HCT116 (cell line): ENCODE data around the gene DDN. TPM values are rescaled to one million over a fixed set of nuclear protein-coding genes. Genes with fewer than 3 reads are reported as not detected.

Source experiments
- ATAC-seq: fragments of 200-7000 bp; cut with Tn5 transposase; 2 replicates; pipeline ENCODE4 v1.9.1; 2020; ENCODE audit warnings: mild to moderate bottlenecking, moderate library complexity
- BruUV-seq: library from RNA; stranded (reverse); fragments of 400-500 nt; replicated peaks from 2 replicates; lab custom pipeline; 2021; lab: Mats Ljungman, UMichigan
- CTCF ChIA-PET: fragments of 300-600 bp; sonication (Branson Sonifier 250); formaldehyde crosslinking; loops from one replicate; lab custom pipeline; 2021; ENCODE audit warnings: antibody characterized with exemption; lab: Charles Lee
- POLR2A ChIA-PET: fragments of 300-600, 350-600 bp; sonication (Branson Sonifier 250); formaldehyde crosslinking; loops from one replicate; lab custom pipeline; 2021; ENCODE audit warnings: antibody characterized with exemption; lab: Charles Lee
- RAD21 ChIA-PET, 2 experiments: fragments of 300-600 bp; sonication (Branson Sonifier 250); formaldehyde crosslinking; loops; one replicate each; lab custom pipeline; 2023; ENCODE audit warnings: low total read pairs in 2 of 2; ENCODE audit not compliant: uncharacterized antibody in 2 of 2, unreplicated experiment in 2 of 2, low non-redundant PET in 1 of 2; lab: Charles Lee
- DNase-seq: peaks from one replicate; pipeline ENCODE4 v3.0.0-alpha.2; 2010; ENCODE audit warnings: low read depth, low spot score
- H2AFZ ChIP-seq: fragments of 200-600 bp; shearing (Covaris generic), sonication (generic); 2 replicates; pipeline ENCODE4 v1.6.1; 2017; ENCODE audit warnings: low read depth, mixed run types, mixed read lengths, antibody characterized with exemption, low read length; ENCODE audit not compliant: poor library complexity, severe bottlenecking
- H3K27ac ChIP-seq: 2 replicates; pipeline ENCODE4 v1.5.1; 2012; ENCODE audit warnings: low read depth, low read length
- H3K27me3 ChIP-seq: fragments of 200-600 bp; sonication (generic); 2 replicates; pipeline ENCODE4 v1.6.1; 2016; ENCODE audit warnings: mixed run types, low read length, mixed read lengths; ENCODE audit not compliant: insufficient read depth
- H3K36me3 ChIP-seq, 2 experiments: fragments of 200-500 bp in 1 of 2; fragments of 200-600 bp in 1 of 2; sonication (Bioruptor generic) in 1 of 2; sonication (generic) in 1 of 2; 2 replicates each; pipeline versions ENCODE4 v1.5.1 to v1.6.1; 2014 to 2016; ENCODE audit warnings: low read length in 2 of 2, inconsistent platforms in 1 of 2, mixed read lengths in 1 of 2, mixed run types in 1 of 2; ENCODE audit not compliant: insufficient read depth in 2 of 2, control insufficient read depth in 1 of 2
- H3K4me1 ChIP-seq, 2 experiments: fragments of 200-600 bp in 1 of 2; sonication (generic) in 1 of 2; 2 replicates each; pipeline versions ENCODE4 v1.5.1 to v1.6.1; 2012 to 2017; ENCODE audit warnings: low read length in 2 of 2, inconsistent platforms in 1 of 2, mild to moderate bottlenecking in 1 of 2, mixed read lengths in 1 of 2, mixed run types in 1 of 2, moderate library complexity in 1 of 2; ENCODE audit not compliant: insufficient read depth in 2 of 2, control insufficient read depth in 1 of 2
- H3K4me2 ChIP-seq: fragments of 200-600 bp; sonication (generic); 2 replicates; pipeline ENCODE4 v1.6.1; 2017; ENCODE audit warnings: mixed run types, low read length, mixed read lengths
- H3K4me3 ChIP-seq, 2 experiments: fragments of 200-600 bp in 1 of 2; sonication (generic) in 1 of 2; replicated peaks in 1 of 2; 2 replicates each; pipeline ENCODE4 v1.5.1; 2011 to 2016; ENCODE audit warnings: low read length in 2 of 2, control low read depth in 1 of 2, low read depth in 1 of 2, mild to moderate bottlenecking in 1 of 2, mixed read lengths in 1 of 2, mixed run types in 1 of 2
- H3K79me2 ChIP-seq: fragments of 200-600 bp; sonication (generic); 2 replicates; pipeline ENCODE4 v1.6.1; 2017; ENCODE audit warnings: mild to moderate bottlenecking, mixed run types, low read length, moderate library complexity, mixed read lengths; ENCODE audit not compliant: insufficient read depth
- H3K9ac ChIP-seq: fragments of 200-600 bp; sonication (generic); 2 replicates; pipeline ENCODE4 v1.6.1; 2016; ENCODE audit warnings: low read length, mixed read lengths
- H3K9me2 ChIP-seq: fragments of 200-600 bp; sonication (generic), shearing (Covaris generic); 2 replicates; pipeline ENCODE4 v1.6.1; 2017; ENCODE audit warnings: mixed run types, mild to moderate bottlenecking, moderate library complexity; ENCODE audit not compliant: insufficient read depth
- H3K9me3 ChIP-seq, 2 experiments: fragments of 200-500 bp in 1 of 2; fragments of 200-600 bp in 1 of 2; sonication (Bioruptor generic) in 1 of 2; sonication (generic) in 1 of 2; 2 replicates each; pipeline ENCODE4 v1.6.1; 2014 to 2017; ENCODE audit warnings: low read length in 2 of 2, mixed read lengths in 2 of 2, inconsistent platforms in 1 of 2, low read depth in 1 of 2, mild to moderate bottlenecking in 1 of 2, mixed run types in 1 of 2, moderate library complexity in 1 of 2; ENCODE audit not compliant: control insufficient read depth in 1 of 2, insufficient read depth in 1 of 2
- H4K20me1 ChIP-seq: fragments of 200-600 bp; sonication (generic), shearing (Covaris generic); 2 replicates; pipeline ENCODE4 v1.6.1; 2017; ENCODE audit warnings: mixed run types, mild to moderate bottlenecking, moderate library complexity; ENCODE audit not compliant: insufficient read depth
- ATF3 ChIP-seq: IDR thresholded peaks from 2 replicates; pipeline ENCODE4 v1.6.1; 2012
- EGR1 ChIP-seq: IDR thresholded peaks from 2 replicates; pipeline ENCODE4 v1.6.1; 2012; ENCODE audit warnings: low read depth
- EZH2phosphoT487 ChIP-seq: fragments of 200-600 bp; IDR thresholded peaks from 2 replicates; pipeline ENCODE4 v1.6.1; 2018; ENCODE audit warnings: antibody characterized with exemption, borderline replicate concordance
- FOSL1 ChIP-seq: IDR thresholded peaks from 2 replicates; pipeline ENCODE4 v1.6.1; 2012; ENCODE audit warnings: low read depth
- JUND ChIP-seq: IDR thresholded peaks from 2 replicates; pipeline ENCODE4 v1.6.1; 2012
- MAX ChIP-seq: IDR thresholded peaks from 2 replicates; pipeline ENCODE4 v1.6.1; 2012
- POLR2A ChIP-seq: IDR thresholded peaks from 2 replicates; pipeline ENCODE4 v1.7.0; 2011; ENCODE audit warnings: borderline replicate concordance; ENCODE audit not compliant: insufficient read depth, insufficient read length; ENCODE audit errors: extremely low read depth
- REST ChIP-seq: IDR thresholded peaks from 2 replicates; pipeline ENCODE4 v1.6.1; 2012; ENCODE audit warnings: low read depth
- SIN3A ChIP-seq: IDR thresholded peaks from 2 replicates; pipeline ENCODE4 v1.6.1; 2012; ENCODE audit warnings: low read depth
- SP1 ChIP-seq: IDR thresholded peaks from 2 replicates; pipeline ENCODE4 v1.6.1; 2012; ENCODE audit warnings: low read depth
- TCF7L2 ChIP-seq: IDR thresholded peaks from 2 replicates; pipeline ENCODE4 v1.7.0; 2011; ENCODE audit warnings: borderline replicate concordance, inconsistent platforms; ENCODE audit not compliant: insufficient read depth, insufficient read length; ENCODE audit errors: extremely low read depth
- ZFX ChIP-seq: fragments of 450-650 bp; IDR thresholded peaks from 2 replicates; pipeline ENCODE4 v1.6.1; 2017
- intact Hi-C: fragments of 100-400 bp; cut with micrococcal nuclease; formaldehyde crosslinking; loops from 2 replicates; pipeline ENCODE4 v1.10.0; 2022
- total RNA-seq: library from RNA; stranded (reverse); gene quantifications from one replicate; pipeline ENCODE4 v1.2.1, GENCODE V29; 2021; ENCODE audit not compliant: unreplicated experiment

DDN gene
- total RNA-seq, 1 experiment from 2014 or later = 8.1 TPM

GRCh38 chr12:49000346-49000745 lies 1.2 kb upstream of the DDN start:
- no peaks in the 10 kb centered on the region for H3K9me2 ChIP-seq
- H3K4me3 ChIP-seq = peak overlapping the region; percentile 71 to 79
- no peaks in the 10 kb centered on the region for H3K27me3 ChIP-seq
- peak overlapping the region; percentile 98 for H3K4me2 ChIP-seq
- ChIA-PET POLR2A (interaction anchor here (1.3 kb wide), 1 partner anchor 19 kb away, joined by 3 read pairs; no protein-coding TSS in a partner anchor), RAD21 (no interaction called here), CTCF (interaction anchor here (0.7 to 3.0 kb wide), 3 partner anchors 12 to 147 kb away, joined by 3 to 35 read pairs (median 7); partner anchors contain the start of gene PRKAG1)
- ATAC-seq = no peak
- no TSS peak for BruUV-seq
- H3K4me1 ChIP-seq = peaks cover 14 to 42% of the 10 kb centered on the region in 2 experiments
- TF ChIP-seq SP1 = no peak
- no peak for TF ChIP-seq ATF3
- TF ChIP-seq ZFX = no peak
- no peak for TF ChIP-seq FOSL1
- TF ChIP-seq EZH2phosphoT487 = no peak
- no peak for TF ChIP-seq JUND
- no peak for TF ChIP-seq TCF7L2
- TF ChIP-seq POLR2A = no peak
- H2AFZ ChIP-seq = no peak overlapping the region
- H4K20me1 ChIP-seq = no peaks in the 10 kb centered on the region
- peaks cover 21% of the 10 kb centered on the region; the same call in 1 of the 2 replicates for H3K79me2 ChIP-seq
- no peak for DNase-seq
- intact Hi-C loops = no loop called here
- peak overlapping the region; percentile 80 for H3K9ac ChIP-seq
- peak overlapping the region; percentile 60 for H3K27ac ChIP-seq
- no peaks in the 10 kb centered on the region for H3K9me3 ChIP-seq
- peaks cover 10 to 16% of the 10 kb centered on the region in 2 experiments; a peak in 2 of 4 replicates for H3K36me3 ChIP-seq

- POLR2A ChIA-PET = interaction anchor here (1.2 to 2.0 kb wide), 2 partner anchors 11 to 19 kb away, joined by 3 to 7 read pairs; no protein-coding TSS in a partner anchor
- H3K27ac ChIP-seq = peak overlapping the region; percentile 84
- ATAC-seq = peak; percentile 33
- no TSS peak for BruUV-seq
- H2AFZ ChIP-seq = no peak overlapping the region
- CTCF ChIA-PET = interaction anchor here (1.2 to 3.0 kb wide), 5 partner anchors 10 to 146 kb away, joined by 4 to 35 read pairs (median 7); partner anchors contain the start of genes DDX23 and PRKAG1
- peaks cover 21% of the 10 kb centered on the region; the same call in 1 of the 2 replicates for H3K79me2 ChIP-seq
- DNase-seq = no peak
- peak overlapping the region; percentile 98 for H3K4me2 ChIP-seq
- RAD21 ChIA-PET = no interaction called here
- H3K9ac ChIP-seq = peak overlapping the region; percentile 80
- H3K36me3 ChIP-seq = peaks cover 0 to 16% of the 10 kb centered on the region in 2 experiments; a peak in 2 of 4 replicates
- no peaks in the 10 kb centered on the region for H4K20me1 ChIP-seq
- H3K27me3 ChIP-seq = no peaks in the 10 kb centered on the region
- no peaks in the 10 kb centered on the region for H3K9me2 ChIP-seq
- H3K4me3 ChIP-seq = peak overlapping the region; percentile 71 to 79
- H3K4me1 ChIP-seq = peaks cover 14 to 48% of the 10 kb centered on the region in 2 experiments
- H3K9me3 ChIP-seq = no peaks in the 10 kb centered on the region
- intact Hi-C loops = no loop called here
- no peak for TF ChIP-seq SIN3A
- no peak for TF ChIP-seq EGR1
- TF ChIP-seq POLR2A = peak; percentile 2
- TF ChIP-seq REST = no peak
- TF ChIP-seq MAX = peak; percentile 89
- TF ChIP-seq ZFX = peak; percentile 65; the same call in 1 of the 2 replicates
- TF ChIP-seq JUND = no peak
Observed at GRCh38 chr12:48998497-48999353, 450 bp downstream of the DDN start.
